Activated naive CD4-positive, alpha-beta T cell treated with anti-CD3 and anti-CD28 coated beads, Interleukin-2, amount 10 ng/mL, durations not matched to agents 5 hours and 36 hours (primary cell): ENCODE results near the gene SFT2D3. TPM values are rescaled to one million over a fixed set of nuclear protein-coding genes. Genes with fewer than 3 reads are reported as not detected.

ENCODE experiments used
- total RNA-seq, 2 experiments: library from RNA; stranded (reverse); gene quantifications; one replicate each; pipeline ENCODE4 v1.2.3, GENCODE V29; 2021

SFT2D3 gene
- 1 to 10 TPM; 7.0 to 7.4 TPM for total RNA-seq

DNA sequence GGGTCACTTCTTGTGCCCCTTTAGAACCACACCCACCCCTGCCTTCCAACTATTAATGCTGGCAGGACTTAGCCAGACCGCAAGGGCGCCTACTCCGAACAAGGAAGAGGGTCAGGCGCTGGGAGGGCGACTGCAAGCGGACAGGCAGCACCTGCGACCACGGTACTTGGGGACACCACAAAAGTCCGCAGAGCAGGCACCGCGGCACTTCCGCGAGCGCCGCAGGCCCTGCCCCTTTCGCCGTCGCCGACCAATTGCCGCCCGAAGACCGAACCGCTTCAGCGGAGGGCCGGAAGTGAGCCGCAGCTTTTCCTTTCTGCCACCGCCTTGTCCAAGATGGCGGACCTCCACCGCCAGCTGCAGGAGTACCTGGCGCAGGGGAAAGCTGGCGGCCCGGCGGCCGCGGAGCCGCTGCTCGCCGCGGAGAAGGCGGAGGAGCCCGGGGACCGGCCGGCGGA is at the start of gene SFT2D3:
Gene SFT2D3, plus strand, starts transcription at position 305 of the 458 bp plus-strand sequence. Its CDS starts 32 bp downstream, at position 337.

GRCh38 chr2:127675331-127676261 is 25.7 kb upstream of the SFT2D3 start, which contains the start of gene LIMS2:
LIMS2 (minus strand) TSS chr2:127675530; CDS start chr2:127675024, 506 bp downstream.

Other genes with a start within 250 kb of the SFT2D3 start
- 10 to 100 TPM; 42.4 to 45.2 TPM for gene IWS1, start 175.0 kb upstream of the SFT2D3 start, total RNA-seq
- 1 to 10 TPM; 1.0 to 1.2 TPM for gene MYO7B, start 165.8 kb upstream of the SFT2D3 start, total RNA-seq
- gene GPR17, start 55.3 kb upstream of the SFT2D3 start, total RNA-seq, result not detected
- 10 to 100 TPM; 51.7 to 53.4 TPM for gene LIMS2, start 26.0 kb upstream of the SFT2D3 start, total RNA-seq
- gene WDR33, start 109.7 kb downstream of the SFT2D3 start, total RNA-seq, result 10 to 100 TPM; 63.2 to 64.0 TPM
- gene POLR2D, start 156.7 kb downstream of the SFT2D3 start, total RNA-seq, result 10 to 100 TPM; 37.9 to 38.6 TPM
- 10 to 100 TPM; 13.3 to 14.3 TPM for gene AMMECR1L, start 184.5 kb downstream of the SFT2D3 start, total RNA-seq